Transverse colon (tissue), 4 donors: ENCODE results near the gene CELA3B.
A peak's percentile ranks its signal among the peaks of the same experiment; 100 is the strongest.

Source experiments
- POLR2A ChIP-seq: fragments of 450-650 bp; IDR thresholded peaks from one replicate; pipeline ENCODE4 v1.6.1; 2016; ENCODE audit warnings: antibody characterized with exemption, mild to moderate bottlenecking, moderate library complexity
- POLR2AphosphoS5 ChIP-seq, 3 donors: sonication (generic); formaldehyde crosslinking; IDR thresholded peaks; one replicate each; pipeline ENCODE4 v1.6.1; 2016; ENCODE audit warnings: antibody characterized with exemption in 3 of 3
- TF ChIP-seq, protein P1 (sequence below), 5 experiments: fragments of 200-600 bp in 3 of 5; fragments of 450-650 bp in 2 of 5; sonication (generic) in 3 of 5; IDR thresholded peaks; 1 replicate in 2 of 5; 2 replicates in 3 of 5; pipeline ENCODE4 v1.5.1; 2016 to 2017; ENCODE audit warnings: antibody characterized with exemption in 5 of 5, inconsistent platforms in 3 of 5, mild to moderate bottlenecking in 2 of 5, moderate library complexity in 1 of 5

DNA sequence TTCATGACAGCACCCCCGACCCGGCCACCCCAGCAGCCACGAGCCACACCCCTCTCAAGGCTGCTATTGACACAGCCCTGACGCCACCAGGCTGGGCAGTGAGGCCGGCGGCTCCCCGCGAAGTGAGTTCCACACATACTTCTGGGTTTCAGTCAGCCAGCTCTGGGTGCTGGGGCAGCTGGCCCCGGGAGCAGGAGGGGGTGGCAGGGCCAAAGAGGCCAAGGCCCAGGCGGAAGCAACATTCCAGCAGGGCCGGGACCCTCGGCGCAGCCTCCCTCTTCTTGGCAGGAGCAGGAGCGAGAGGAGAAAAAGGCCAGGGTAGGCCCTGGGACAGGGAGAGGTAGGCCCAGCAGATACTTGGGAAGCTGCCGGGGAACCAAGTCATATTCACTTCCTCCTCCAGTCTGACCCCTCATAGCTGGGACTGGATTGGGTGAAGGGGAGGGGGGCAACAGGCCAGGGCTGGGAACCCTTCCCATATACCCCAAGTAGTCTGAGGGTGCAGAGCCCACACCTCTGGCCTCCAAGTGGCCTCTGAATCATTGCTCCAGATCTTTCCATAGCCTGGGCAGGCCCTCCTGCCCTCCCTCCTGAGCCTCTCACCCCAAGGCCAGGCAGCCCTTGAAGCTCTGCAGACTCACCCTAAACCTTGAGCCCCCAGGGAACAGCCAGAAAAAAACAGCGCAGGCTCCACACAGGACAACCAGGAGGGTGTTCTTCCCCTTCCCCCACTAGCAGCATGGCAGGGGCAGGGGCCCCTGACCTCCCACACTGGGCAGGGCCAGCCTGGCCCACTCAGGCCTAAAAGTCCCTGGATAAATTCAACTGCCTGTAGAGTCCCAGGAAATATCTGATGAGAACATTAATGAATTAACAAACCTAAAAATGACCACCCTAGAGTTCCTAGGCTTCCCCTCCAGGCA is 45.4 kb upstream of the CELA3B start:
- TF ChIP-seq, protein P1, sequence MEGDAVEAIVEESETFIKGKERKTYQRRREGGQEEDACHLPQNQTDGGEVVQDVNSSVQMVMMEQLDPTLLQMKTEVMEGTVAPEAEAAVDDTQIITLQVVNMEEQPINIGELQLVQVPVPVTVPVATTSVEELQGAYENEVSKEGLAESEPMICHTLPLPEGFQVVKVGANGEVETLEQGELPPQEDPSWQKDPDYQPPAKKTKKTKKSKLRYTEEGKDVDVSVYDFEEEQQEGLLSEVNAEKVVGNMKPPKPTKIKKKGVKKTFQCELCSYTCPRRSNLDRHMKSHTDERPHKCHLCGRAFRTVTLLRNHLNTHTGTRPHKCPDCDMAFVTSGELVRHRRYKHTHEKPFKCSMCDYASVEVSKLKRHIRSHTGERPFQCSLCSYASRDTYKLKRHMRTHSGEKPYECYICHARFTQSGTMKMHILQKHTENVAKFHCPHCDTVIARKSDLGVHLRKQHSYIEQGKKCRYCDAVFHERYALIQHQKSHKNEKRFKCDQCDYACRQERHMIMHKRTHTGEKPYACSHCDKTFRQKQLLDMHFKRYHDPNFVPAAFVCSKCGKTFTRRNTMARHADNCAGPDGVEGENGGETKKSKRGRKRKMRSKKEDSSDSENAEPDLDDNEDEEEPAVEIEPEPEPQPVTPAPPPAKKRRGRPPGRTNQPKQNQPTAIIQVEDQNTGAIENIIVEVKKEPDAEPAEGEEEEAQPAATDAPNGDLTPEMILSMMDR (IDR thresholded peaks at IDR 0.05), result no peak
- peak; percentile 42 to 57 (median 56) for TF ChIP-seq POLR2AphosphoS5 (IDR thresholded peaks at IDR 0.05)
- no peak for TF ChIP-seq POLR2A
